CD14-positive monocyte (primary cell): Measurements from ENCODE around the gene TACC2. TPM values are rescaled to one million over a fixed set of nuclear protein-coding genes. Genes with fewer than 3 reads are reported as not detected.

Source experiments
- DNase-seq, 3 donors: peaks; one replicate each; pipeline ENCODE4 v3.0.0-alpha.2; 2011 to 2022
- H2AFZ ChIP-seq: 2 replicates; pipeline ENCODE4 v1.6.0; 2012; ENCODE audit warnings: mild to moderate bottlenecking, low read depth, low read length, inconsistent platforms; ENCODE audit not compliant: insufficient read depth, poor library complexity, severe bottlenecking
- H3K27ac ChIP-seq, 2 donors: 1 replicate in 1 of 2; 2 replicates in 1 of 2; pipeline ENCODE4 v1.5.1; 2012 to 2013; ENCODE audit warnings: low read length in 2 of 2, control low read depth in 1 of 2, inconsistent platforms in 1 of 2, low read depth in 1 of 2, mild to moderate bottlenecking in 1 of 2
- H3K27me3 ChIP-seq, 2 donors: one replicate each; pipeline versions ENCODE4 v1.6.0 to v1.6.1; 2011 to 2013; ENCODE audit warnings: low read length in 2 of 2; ENCODE audit not compliant: control insufficient read depth in 2 of 2, insufficient read depth in 2 of 2
- H3K36me3 ChIP-seq, 2 donors: replicated peaks in 1 of 2; 1 replicate in 1 of 2; 2 replicates in 1 of 2; pipeline versions ENCODE4 v1.5.1 to v1.6.1; 2012 to 2013; ENCODE audit warnings: low read length in 2 of 2, control low read depth in 1 of 2, inconsistent platforms in 1 of 2, mild to moderate bottlenecking in 1 of 2; ENCODE audit not compliant: insufficient read depth in 2 of 2, control insufficient read depth in 1 of 2
- H3K4me1 ChIP-seq, 2 donors: 1 replicate in 1 of 2; 2 replicates in 1 of 2; pipeline versions ENCODE4 v1.5.1 to v1.6.1; 2012 to 2013; ENCODE audit warnings: low read length in 2 of 2, control low read depth in 1 of 2, inconsistent platforms in 1 of 2, mild to moderate bottlenecking in 1 of 2, moderate library complexity in 1 of 2; ENCODE audit not compliant: insufficient read depth in 2 of 2, control insufficient read depth in 1 of 2
- H3K4me2 ChIP-seq: replicated peaks from 2 replicates; pipeline ENCODE3; 2012; ENCODE audit warnings: low read length, moderate library complexity, mild to moderate bottlenecking; ENCODE audit not compliant: poor library complexity, severe bottlenecking; ENCODE audit errors: extremely low read depth
- H3K4me3 ChIP-seq, 3 experiments: fragments of 200-600 bp in 1 of 3; sonication (generic) in 1 of 3; replicated peaks in 1 of 3; 1 replicate in 2 of 3; 2 replicates in 1 of 3; pipeline ENCODE4 v1.5.1; 2011 to 2013; ENCODE audit warnings: low read length in 3 of 3, mild to moderate bottlenecking in 3 of 3, control low read depth in 2 of 3, low read depth in 2 of 3, inconsistent platforms in 1 of 3, moderate library complexity in 1 of 3
- H3K79me2 ChIP-seq: 2 replicates; pipeline ENCODE4 v1.6.0; 2012; ENCODE audit warnings: mild to moderate bottlenecking, control low read depth, inconsistent platforms, low read length, moderate library complexity; ENCODE audit not compliant: insufficient read depth
- H3K9ac ChIP-seq: 2 replicates; pipeline ENCODE4 v1.6.0; 2017; ENCODE audit warnings: low read length, mild to moderate bottlenecking; ENCODE audit not compliant: insufficient read depth, poor library complexity, severe bottlenecking
- H3K9me3 ChIP-seq, 2 donors: replicated peaks in 1 of 2; 1 replicate in 1 of 2; 2 replicates in 1 of 2; pipeline versions ENCODE4 v1.5.1 to v1.6.1; 2012 to 2013; ENCODE audit warnings: low read length in 2 of 2, control low read depth in 1 of 2; ENCODE audit not compliant: control insufficient read depth in 1 of 2, insufficient read depth in 1 of 2
- H4K20me1 ChIP-seq: 2 replicates; pipeline ENCODE4 v1.6.0; 2012; ENCODE audit warnings: mild to moderate bottlenecking, low read length, control low read depth, moderate library complexity; ENCODE audit not compliant: insufficient read depth
- H3K27ac Mint-ChIP-seq, 7 donors: one replicate each; pipeline ENCODE4 v1.8.0; 2020; ENCODE audit warnings: mild to moderate bottlenecking in 7 of 7, mixed read lengths in 7 of 7, moderate library complexity in 6 of 7, inconsistent platforms in 2 of 7
- H3K27me3 Mint-ChIP-seq, 3 donors: one replicate each; pipeline ENCODE4 v1.8.0; 2021 to 2022; ENCODE audit warnings: low read depth in 3 of 3, mild to moderate bottlenecking in 3 of 3, mixed read lengths in 3 of 3, moderate library complexity in 3 of 3, inconsistent platforms in 1 of 3
- H3K36me3 Mint-ChIP-seq, 2 donors: one replicate each; pipeline ENCODE4 v1.8.0; 2020; ENCODE audit warnings: mixed read lengths in 2 of 2, inconsistent platforms in 1 of 2, mild to moderate bottlenecking in 1 of 2
- H3K4me1 Mint-ChIP-seq: one replicate; pipeline ENCODE4 v1.8.0; 2020; ENCODE audit warnings: mild to moderate bottlenecking, mixed read lengths
- H3K4me3 Mint-ChIP-seq, 2 donors: one replicate each; pipeline ENCODE4 v1.8.0; 2020; ENCODE audit warnings: mild to moderate bottlenecking in 2 of 2, mixed read lengths in 2 of 2, moderate library complexity in 1 of 2
- H3K9me3 Mint-ChIP-seq, 7 donors: one replicate each; pipeline ENCODE4 v1.8.0; 2020 to 2022; ENCODE audit warnings: mixed read lengths in 7 of 7, mild to moderate bottlenecking in 6 of 7, moderate library complexity in 6 of 7, inconsistent platforms in 2 of 7
- WGBS: methylation state at CpG from one replicate; pipeline ENCODE4 v1.1.5; 2013; ENCODE audit warnings: missing lambda C conversion rate; ENCODE audit not compliant: insufficient coverage; 5-methylcytosine and 5-hydroxymethylcytosine counted together
- intact Hi-C, 2 donors: fragments of 100-400 bp; cut with micrococcal nuclease; formaldehyde crosslinking; loops; one replicate each; pipeline versions ENCODE4 v1.15.0 to v1.15.1; 2023
- polyA plus RNA-seq, 3 donors: library from polyadenylated mRNA; depleted of rRNA in 1 of 3; unstranded in 2 of 3; stranded (reverse) in 1 of 3; fragments of 300-500 nt in 2 of 3; fragments of >200 nt in 1 of 3; fragmentation: Illumina TruSeq in 2 of 3; gene quantifications; 1 replicate in 2 of 3; 2 replicates in 1 of 3; pipeline ENCODE4 v1.2.3, GENCODE V29; 2012 to 2021
- TF ChIP-seq, protein P1 (sequence below): fragments of 200-600 bp; IDR thresholded peaks from one replicate; pipeline ENCODE4 v1.8.0; 2022; ENCODE audit warnings: antibody characterized with exemption, mild to moderate bottlenecking

Gene TACC2
- polyA plus RNA-seq, 3 donors = 0.03 TPM; not detected in 2

DNA sequence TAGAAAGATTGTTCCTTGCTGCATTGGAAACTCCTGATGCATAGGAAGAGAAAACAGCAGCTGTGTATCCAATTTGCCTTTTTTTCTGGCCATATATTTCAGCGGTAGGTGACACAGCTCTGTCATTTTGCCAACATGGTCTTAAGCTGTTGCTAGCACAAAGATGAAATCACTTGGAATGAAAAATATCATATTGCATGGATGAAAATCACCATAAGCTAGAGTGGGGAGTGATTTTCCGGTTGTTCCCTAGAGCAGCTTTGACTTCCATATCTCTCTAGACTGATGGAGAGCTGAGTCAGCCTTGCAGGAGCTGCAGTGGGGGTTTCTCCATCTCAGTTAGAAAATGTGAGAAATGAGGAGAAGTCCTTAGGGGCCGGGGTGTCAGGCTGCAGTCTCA lies 243.8 kb downstream of the TACC2 start:
- Mint-ChIP-seq H3K27me3 (peaks cover 2 to 5% (median 3%) of the 10 kb centered on the region in 3 donors), H3K9me3 (peaks cover 0 to 6% (median 0%) of the 10 kb centered on the region in 7 donors), H3K4me1 (no peaks in the 10 kb centered on the region), H3K27ac (no peak overlapping the region), H3K36me3 (no peaks in the 10 kb centered on the region), H3K4me3 (no peak overlapping the region)
- intact Hi-C loops = no loop called here
- H3K4me3 ChIP-seq = no peak overlapping the region
- no peak overlapping the region for H3K4me2 ChIP-seq
- no peaks in the 10 kb centered on the region for H3K36me3 ChIP-seq
- no peak overlapping the region for H2AFZ ChIP-seq
- H3K9me3 ChIP-seq = no peaks in the 10 kb centered on the region
- H3K79me2 ChIP-seq = no peaks in the 10 kb centered on the region
- WGBS = 100% methylated on average over 1 of the region's 3 CpGs
- no peaks in the 10 kb centered on the region for H4K20me1 ChIP-seq
- no peaks in the 10 kb centered on the region for H3K4me1 ChIP-seq
- no peak for DNase-seq
- TF ChIP-seq, protein P1, sequence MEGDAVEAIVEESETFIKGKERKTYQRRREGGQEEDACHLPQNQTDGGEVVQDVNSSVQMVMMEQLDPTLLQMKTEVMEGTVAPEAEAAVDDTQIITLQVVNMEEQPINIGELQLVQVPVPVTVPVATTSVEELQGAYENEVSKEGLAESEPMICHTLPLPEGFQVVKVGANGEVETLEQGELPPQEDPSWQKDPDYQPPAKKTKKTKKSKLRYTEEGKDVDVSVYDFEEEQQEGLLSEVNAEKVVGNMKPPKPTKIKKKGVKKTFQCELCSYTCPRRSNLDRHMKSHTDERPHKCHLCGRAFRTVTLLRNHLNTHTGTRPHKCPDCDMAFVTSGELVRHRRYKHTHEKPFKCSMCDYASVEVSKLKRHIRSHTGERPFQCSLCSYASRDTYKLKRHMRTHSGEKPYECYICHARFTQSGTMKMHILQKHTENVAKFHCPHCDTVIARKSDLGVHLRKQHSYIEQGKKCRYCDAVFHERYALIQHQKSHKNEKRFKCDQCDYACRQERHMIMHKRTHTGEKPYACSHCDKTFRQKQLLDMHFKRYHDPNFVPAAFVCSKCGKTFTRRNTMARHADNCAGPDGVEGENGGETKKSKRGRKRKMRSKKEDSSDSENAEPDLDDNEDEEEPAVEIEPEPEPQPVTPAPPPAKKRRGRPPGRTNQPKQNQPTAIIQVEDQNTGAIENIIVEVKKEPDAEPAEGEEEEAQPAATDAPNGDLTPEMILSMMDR = no peak
- no peaks in the 10 kb centered on the region for H3K27me3 ChIP-seq
- H3K27ac ChIP-seq = no peak overlapping the region
- no peak overlapping the region for H3K9ac ChIP-seq

DNA sequence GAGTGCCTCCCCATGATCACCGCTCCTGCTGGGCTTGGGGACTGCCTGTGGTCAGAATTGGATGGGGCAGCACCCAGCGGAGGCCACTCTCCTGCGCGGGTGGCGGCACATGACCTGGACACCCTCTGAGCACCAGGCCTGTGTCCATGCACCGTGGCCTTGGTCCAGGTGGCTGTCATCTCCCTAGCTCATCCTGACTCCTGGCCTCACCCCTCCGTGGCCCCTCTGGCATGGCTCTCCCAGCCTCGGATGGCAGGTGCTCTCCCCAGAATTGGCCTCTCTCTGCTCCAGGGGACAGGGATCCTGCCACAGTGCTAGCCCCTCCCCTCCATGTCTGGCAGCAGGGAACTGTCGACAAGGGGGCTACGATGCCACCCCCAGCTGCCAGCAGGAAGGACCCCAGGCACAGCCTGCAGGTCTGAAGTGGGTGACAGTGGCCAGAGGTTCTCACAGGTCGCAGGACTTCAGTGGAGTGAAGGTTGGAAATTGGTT lies 244.9 kb downstream of the TACC2 start:
- Histone ChIP-seq H3K27me3 (no peaks in the 10 kb centered on the region), H3K4me2 (no peak overlapping the region), H3K4me1 (no peaks in the 10 kb centered on the region), H3K9me3 (no peaks in the 10 kb centered on the region), H2AFZ (no peak overlapping the region), H3K79me2 (no peaks in the 10 kb centered on the region), H3K27ac (no peak overlapping the region), H4K20me1 (no peaks in the 10 kb centered on the region), H3K36me3 (no peaks in the 10 kb centered on the region), H3K4me3 (no peak overlapping the region), H3K9ac (no peak overlapping the region)
- no peak overlapping the region for H3K27ac Mint-ChIP-seq
- H3K4me1 Mint-ChIP-seq = no peaks in the 10 kb centered on the region
- no peak for DNase-seq
- H3K4me3 Mint-ChIP-seq = no peak overlapping the region
- H3K36me3 Mint-ChIP-seq = no peaks in the 10 kb centered on the region
- H3K9me3 Mint-ChIP-seq = peaks cover 0 to 2% (median 0%) of the 10 kb centered on the region in 7 donors
- WGBS = 92% methylated on average over 10 of the region's 11 CpGs
- H3K27me3 Mint-ChIP-seq = peaks cover 2 to 5% (median 3%) of the 10 kb centered on the region in 3 donors
- intact Hi-C loops = no loop called here
- TF ChIP-seq, protein P1 = no peak
